ENCODE data around the gene ABCC8.

ABCC8 gene

DNA sequence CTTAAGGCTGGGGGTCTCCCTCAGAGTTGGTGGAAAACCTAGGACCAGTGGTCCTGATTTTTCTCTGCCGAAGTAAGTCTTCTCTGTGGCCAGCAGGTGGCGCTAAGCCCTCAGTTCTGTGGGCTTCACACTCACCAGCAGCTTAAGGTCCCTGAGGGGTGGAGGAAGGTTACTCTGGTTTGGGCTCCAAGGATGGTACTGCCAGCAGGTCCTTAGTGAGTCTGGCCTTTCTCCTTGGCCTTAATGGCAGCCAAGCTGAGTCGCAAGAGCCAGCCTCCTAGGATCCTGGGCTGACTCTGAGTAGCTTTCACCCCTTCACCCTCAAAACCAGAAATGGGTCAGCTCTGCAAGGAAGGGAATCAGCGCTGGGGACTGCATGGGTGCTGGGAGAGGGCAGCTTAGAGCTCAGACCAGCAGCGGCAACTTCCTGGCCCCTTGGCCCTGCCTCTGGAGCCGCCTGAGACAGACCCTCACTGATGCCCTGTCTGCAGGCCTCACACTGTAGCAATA, 92.6 kb downstream of the ABCC8 start:
- peak; percentile 78 for DNase-seq

DNA sequence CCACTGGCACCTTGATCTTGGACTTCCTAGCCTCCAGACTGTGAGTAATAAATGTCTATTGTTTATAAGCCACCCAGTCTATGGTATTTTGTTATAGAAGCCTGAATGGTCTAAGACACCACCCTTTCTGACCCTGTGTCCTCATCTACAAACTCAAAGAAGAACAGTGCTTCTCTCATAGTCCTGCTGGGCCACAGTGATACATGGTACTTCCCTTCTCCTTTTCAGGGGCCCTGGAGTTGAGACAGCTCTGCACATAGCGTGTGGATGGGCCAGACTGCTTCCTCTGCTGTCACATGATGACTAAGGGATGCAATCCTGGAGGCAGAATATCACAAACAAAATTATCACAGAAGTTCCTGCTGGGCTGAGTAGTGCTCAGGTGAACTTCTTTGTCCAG, 93.2 kb downstream of the ABCC8 start:
- DNase-seq, result no peak

DNA sequence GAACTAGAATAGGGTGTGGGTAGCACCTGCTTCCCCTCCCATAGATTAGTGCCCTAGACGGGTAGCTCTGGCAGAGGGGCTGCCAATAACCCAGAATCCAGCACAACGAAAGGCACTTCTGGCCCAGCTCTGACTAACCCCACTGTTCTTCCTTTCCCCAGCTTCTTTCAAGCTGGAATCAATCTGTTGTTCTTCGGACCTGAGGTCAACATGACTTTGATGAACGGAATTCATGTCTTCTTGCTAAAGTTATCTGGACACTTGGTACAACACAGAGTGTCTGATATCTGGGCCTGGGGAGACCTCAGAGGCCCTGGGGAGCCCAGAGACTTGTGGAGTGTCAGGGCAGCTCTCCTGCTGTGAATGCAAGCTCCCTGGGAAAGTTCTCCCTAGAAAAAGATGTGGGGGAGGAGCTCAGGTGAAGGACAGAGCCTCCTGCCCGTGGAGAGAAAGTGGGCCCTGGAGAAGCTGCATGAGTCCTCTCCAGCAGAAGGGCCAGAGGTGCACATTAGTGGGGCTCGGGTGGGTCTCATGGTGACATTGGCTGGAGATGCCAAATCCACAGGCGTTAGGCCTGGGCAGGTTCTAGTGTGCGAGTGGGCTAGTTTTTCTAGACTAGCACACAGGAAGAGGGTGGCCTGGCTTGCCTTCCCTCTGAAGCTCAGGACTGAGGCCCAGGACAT, 94.5 kb downstream of the ABCC8 start:
- DNase-seq, result no peak

DNA sequence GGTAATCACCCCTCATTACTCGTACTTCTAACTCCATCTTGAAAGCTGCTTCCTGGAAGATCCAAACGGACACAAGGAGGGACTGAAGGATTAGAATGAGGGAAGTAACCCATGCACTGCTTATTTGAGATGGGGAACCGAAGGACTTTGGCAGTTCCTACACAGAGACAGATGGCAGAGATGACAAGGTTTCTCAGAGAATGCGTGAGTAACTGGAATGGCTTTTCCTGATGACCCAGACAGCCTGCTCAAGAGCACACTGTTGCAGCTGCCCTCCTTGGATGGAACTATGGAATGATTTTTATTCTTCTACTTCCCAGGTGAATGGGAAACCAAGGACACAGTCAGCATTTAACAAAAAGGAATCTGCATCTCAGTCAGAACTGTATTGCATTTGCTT, 95.5 kb downstream of the ABCC8 start:
- no peak for DNase-seq

DNA sequence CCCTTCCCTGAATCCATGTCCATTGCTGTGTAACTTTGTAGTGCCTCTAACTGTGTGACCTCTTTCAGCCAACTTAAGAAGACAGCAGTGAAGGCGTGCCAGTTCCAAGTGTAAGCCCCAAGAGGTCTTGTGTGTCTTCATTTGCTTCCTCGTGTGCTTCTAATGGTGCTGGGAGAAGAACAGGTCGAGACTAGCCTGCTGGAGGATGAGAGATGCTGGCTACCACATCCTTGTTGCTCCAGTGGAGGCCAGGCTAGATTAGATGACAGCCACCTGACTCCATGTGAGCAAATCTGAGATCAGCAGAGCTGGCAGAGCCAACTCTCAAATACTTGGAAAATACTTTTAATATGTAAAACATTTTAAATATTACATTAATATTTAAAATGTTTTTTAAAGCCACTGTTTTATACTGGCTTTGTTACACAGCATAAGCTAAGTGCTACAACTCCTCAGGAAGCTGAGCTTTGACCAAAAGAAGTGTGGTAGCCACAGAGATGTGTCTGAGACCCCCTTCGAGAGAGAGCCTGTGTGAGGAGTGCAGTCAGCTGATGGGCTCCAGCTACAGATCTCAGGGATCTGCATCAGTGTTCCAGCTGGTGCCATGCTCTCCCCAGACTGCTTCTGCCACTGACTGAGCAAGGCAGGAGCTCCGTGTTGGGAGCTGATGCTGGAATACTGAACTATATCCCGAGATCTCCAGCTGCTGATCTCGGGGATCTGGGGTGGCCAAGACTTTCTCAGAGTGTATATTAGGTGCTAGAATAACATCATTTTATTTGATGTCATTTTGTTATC, 97.1 kb downstream of the ABCC8 start:
- DNase-seq, result no peak

DNA sequence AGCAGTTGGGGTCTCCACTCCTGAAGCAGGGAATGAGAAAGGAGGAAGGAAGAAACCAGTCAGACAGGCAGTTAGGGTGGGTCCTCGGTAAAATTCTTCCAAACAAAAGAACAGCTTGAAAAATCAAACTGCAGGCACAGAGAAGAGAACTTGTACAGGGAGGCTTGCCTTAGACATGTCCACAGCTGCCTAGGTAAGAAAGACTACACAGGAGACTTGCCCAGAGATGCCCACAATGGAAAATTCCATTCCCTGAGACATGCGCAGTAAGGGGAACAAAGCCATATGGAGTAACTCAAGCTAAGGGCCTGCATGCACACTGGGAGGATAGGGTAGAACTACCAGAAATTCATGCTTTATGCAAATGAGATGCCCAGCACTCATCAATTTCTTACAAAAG, 98.0 kb downstream of the ABCC8 start:
- no peak for DNase-seq

DNA sequence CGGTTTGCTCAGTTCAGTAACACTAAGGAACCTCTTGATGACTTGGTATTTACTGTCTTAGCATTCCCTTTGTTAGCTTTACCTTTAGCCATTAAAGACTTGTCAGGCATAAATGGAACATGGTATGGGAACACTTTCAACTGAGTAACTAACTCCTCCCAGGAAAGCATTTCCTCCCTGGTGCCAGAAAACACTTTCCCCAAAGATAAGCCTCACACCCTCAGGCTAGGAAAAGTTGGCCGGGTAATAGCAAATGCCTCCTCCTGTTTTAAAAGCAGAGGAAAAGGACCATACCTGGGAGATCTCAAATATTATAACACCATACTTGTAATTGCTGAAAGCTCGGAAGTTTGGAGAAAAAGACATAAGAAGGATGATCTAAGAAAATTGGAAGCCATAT, 100.2 kb downstream of the ABCC8 start:
- DNase-seq, result no peak

DNA sequence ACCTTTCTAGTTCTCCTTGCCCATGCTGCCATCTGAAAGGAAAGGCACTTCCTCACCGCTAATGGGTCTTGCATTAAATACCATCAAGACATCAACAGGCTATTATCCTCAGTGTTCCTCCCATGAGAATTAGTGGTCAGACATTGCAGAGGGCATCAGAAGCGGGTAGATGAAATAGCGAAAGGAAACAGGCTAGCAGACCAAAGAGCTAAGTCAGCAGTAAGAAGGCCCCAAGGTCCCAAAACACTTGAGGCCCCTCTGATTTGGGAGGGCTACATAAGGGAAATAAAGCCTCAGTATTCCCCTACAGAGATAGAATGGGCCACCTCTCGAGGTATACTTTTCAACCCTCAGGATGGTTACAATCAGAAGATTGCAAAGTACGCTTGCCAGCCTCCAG, 101.1 kb downstream of the ABCC8 start:
- DNase-seq, result no peak

DNA sequence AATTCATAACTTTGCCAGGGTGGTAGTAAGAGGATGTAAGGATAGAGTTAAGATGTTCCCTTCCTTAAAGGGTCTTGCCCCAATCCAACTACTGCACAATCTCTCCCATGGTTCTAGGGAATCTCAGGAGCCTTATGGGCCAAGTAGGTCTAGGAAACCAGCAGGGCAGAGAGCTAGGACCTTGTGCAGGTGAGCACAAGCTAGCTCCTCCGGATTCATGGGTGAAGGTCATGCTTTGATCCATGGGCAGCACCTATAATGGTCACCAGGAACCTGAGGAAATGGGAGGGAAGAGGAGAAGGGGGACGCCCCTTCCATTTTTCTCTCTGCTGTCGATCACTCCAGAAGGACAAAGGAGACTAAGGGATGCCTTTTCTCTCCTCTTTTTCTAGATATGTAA, 105.0 kb downstream of the ABCC8 start:
- DNase-seq, result no peak

DNA sequence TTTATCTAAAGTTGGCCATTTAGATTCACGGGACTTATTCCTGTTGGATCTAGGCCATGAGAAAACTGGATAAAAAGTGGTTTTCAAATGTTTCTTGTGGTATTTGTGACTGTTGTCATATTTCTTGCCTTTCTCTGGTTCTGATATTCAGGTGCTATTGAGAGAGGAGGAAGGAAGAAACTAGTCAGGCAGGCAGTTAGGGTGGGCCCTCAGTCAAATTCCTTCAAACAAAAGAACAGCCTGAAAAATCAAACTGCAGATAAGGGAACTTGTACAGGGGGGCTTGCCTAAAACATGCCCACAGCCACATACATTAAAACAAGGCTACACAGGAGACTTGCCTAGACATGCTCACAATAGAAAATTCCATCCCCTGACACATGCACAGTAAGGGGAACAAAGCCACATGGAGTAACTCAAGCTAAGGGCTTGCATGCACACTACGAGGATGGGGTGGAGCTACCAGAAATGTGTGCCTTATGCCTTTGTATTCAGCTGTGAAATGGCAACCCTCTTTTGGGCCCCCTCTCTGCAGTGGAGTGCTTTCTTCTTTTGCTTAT, 106.9 kb downstream of the ABCC8 start:
- no peak for DNase-seq

DNA sequence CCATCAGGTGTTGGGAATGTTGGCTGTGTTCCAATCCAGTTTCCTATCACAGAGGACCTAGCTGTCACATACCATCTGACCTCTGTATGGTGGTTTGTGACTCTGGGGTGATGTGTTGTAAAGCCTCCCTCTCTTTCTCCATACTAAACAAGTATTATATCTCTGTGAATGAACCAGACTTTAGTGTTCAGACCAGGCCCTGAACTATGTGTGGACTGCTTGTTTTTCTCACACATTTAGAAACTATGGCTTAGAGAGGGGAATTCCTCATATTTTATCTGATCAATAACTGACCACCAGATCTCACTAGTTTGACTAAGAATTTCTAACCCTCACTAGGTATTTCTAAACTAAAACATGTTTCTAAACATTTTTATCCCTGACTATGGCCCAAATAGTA, 107.6 kb downstream of the ABCC8 start:
- DNase-seq, result no peak

DNA sequence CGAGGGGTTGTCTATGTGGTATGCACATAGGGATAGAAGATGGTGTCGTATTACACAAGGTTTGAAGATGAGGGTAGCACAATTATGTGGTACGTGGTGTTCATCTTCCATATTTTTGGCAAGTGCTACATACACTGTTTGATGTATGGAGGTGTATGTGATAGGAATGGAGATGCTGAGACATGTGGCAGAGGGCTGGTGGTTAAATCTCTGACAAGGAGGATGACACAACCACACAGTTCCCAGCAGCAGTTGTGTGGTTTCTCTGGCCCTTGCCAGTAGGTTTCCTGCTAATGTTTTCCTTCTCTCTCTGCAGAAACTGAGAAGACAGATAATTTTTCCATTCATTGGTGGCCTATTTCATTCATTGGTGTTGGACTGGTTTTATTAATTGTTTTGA, 108.1 kb downstream of the ABCC8 start:
- no peak for DNase-seq

DNA sequence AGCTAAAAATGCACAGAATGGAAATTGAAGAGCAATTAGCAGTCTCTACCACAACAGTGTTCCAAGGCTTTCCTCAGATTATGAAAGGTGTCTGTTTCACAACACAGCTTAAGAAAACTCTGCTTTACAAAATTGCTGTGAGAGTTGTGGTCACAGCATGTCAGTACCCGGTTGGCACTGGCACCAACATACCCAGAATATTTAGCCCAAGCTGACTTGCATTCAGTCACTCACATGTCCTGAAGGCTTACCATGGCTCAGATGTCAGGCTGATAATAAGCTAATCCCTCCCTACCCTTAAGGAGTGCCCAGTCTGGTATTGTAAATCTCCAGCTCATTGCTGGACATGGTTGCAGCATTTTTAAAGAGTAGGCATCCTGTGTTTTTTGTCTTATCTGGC, 110.2 kb downstream of the ABCC8 start:
- DNase-seq, result no peak

DNA sequence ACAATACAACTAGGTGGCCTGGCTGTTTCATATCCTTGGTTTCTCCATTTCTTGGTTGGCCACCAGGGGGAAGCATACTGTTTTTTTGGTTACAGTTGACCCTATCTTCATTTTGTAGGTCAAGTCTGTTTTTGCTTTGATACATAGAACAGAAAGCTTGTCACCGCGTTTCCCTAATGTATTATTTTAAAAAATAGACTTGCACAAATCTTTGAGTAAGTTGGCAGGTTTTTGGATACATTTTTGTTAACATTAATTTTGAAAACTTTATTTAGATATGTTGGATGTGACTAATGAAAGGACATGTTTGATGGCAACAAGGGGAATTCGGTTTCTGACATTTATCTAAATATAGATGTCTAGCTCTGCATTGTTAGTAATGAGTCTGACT, 122.0 kb downstream of the ABCC8 start:
- DNase-seq, result no peak

DNA sequence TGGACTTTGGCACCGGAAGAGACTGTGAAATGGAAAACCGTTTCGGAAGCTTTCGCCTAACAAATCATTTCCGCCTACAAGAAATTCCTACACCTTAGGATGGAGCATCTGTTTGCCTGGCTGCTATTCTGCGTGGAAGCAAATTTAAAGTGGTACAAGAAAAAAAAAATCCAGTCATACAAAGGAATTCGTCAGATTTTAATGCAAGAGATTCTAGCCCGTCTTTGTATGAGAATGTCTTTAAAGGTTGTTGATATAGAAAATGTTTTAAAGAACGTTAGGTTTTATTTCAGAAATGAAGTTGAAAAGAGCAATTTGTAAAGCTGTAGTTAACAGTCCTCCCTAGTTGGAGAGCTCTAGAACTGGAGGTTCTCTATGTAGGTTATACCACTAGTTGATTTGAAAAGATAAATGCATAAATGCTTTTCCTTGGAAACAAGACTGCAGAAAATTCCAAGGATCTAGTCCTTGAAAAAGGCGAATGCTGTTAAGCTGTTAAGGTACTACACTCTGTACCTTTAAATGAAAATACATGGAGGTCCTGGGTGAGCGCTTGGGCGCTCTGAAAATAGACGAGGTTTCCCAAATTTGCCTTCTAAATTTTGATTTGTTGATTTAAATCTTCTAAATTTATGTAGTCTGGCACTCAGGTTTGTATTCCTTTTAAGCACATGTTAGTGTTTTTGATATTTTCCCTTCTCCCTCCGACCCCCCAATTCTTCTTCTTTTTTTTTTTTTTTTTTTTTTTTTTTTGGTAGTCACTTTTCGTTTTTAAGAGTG, 122.6 kb downstream of the ABCC8 start:
- DNase-seq, result no peak

DNA sequence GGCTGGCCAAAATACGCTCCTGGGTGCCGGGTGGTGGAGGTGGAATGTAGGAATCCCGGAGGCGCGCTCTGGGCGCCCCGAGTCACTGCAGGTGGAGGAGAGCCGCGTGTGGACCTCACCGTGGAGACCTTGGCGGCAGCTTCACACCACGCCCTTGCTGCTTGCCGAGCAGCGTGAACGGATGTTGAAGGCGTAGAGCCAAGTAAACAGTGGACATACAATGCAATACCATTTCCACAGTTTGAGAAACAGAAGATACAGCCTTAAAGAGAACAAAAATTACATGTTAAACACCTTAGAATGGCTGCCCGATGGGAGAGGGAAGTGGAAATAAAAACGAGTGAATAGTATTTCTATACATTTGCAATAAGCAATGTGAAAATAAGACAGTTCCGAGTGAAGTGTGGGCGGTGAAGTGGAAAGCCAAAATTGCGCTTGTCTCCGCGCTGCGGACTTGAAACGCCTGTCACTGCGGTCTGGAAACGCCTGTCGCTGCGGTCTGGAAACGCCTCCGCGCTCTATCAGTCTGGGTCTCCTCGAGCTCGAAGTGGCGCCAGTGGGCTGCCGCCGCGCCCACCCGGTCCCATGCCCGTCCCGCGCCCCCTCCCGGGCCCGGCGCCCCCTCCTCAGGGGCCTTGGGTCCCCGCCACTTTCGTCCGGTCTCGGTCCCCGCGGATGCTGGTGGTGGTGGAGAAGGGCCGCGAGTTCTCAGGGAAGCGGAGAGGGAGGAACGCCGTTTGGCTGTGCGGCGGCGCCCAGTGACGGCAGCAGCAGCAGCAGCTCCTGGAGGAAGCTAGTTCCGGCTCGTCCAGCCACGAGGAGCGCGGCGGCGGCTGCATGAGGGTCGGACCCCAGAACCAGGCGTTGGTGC, 123.5 kb downstream of the ABCC8 start:
- peak; percentile 66 for DNase-seq

DNA sequence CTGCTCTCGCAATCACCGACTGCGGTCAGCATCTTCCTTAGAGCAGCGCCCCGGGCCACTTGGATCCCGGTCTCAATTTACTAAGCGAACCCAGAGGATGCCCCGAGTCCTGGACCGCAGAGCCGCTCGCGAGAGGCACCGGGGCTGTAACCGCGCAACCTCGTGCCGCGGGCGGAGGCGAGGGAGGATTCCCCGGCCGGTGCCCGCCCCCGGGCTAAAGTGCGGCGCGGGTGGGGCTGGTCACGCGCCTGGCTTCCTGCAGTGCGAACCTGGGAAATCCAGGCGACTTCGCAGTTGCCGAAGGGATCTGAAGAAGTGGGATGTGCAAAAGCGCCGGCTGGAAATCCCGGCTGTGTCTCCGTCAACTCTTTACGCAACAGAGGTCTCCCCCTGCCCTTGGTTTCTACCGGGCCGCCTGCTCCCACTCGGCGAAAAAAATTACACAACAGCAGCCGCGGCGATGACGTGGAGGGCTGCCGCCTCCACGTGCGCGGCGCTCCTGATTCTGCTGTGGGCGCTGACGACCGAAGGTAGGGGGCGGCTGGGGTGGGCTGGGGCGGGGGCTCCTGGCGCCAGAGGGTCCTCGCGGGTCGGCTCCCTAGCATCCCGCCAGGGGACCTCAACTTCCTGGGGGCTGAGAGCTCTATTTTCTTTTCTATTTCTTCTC, 125.0 kb downstream of the ABCC8 start, which contains the start of gene NCR3LG1:
Gene NCR3LG1 (plus strand): TSS at position 291 of the 667 bp plus-strand sequence. CDS start 170 bp downstream, at position 461.
- peak; percentile 73 for DNase-seq

DNA sequence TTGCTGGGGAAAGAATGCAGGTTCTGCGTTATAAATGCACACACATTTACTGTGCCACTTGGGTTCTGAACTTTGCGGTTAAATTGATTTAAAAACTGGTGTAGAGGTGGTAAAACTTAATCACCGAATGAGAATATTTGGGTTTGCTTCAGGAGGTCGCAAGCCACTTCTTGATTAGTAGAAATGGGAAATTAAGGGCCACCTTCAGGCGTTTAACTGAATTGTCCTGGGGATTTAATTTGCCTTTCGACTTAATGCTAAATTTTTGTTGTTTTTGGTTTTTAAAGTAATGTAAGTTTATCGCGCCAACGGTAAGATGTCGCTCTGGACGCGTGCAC, 125.5 kb downstream of the ABCC8 start:
- DNase-seq, result no peak

DNA sequence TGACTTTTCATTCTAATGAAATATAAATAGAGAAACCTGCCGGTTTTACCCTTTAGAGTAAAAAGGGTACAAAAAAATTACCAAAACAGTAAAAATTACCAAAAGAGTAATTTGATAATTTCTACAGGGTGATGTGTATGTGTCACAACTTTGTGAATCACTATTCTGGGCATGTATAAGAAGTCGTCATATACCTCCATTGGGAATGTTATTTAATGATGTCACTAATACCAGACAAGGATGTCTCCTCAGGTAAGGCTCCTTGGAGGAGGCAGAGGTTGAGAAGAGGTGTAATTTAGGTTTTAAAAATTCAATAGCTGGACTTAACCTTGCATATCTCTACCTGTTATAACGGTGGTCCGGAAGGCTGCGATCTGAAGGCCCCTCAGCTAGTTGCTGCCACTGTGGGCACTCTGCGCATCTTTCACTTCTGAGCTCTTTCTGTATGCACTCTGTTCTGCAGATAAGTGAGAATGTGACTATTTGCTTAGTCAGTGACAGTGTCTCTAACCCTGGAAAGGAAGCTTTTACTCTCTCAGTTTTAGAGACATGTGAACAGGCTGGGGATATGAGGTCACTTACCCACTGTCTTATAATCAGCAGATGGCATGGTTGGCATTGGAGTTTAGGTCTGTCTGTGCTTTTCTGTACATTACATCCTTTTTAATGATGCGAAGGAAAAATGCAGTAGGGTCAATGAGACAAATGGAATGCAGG, 126.0 kb downstream of the ABCC8 start:
- DNase-seq, result no peak

DNA sequence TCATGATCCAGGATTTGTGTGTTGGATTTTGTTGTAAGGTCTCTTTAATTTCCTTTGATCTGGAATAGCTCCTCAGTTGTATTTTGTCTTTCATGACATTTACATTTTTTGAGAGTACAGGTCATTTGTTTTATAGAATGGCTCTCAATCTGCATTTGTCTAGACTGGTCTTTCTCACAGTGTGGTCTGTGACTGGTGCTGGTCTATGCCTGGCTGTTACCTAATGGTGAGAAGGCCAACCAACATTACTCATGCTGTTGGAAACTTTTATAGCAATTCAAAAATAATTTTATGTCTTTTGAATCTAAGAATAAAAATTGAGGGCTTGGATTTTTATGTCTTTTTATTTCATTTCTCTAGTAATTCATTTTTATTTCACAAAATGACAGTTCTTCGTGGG, 129.0 kb downstream of the ABCC8 start:
- DNase-seq, result no peak

DNA sequence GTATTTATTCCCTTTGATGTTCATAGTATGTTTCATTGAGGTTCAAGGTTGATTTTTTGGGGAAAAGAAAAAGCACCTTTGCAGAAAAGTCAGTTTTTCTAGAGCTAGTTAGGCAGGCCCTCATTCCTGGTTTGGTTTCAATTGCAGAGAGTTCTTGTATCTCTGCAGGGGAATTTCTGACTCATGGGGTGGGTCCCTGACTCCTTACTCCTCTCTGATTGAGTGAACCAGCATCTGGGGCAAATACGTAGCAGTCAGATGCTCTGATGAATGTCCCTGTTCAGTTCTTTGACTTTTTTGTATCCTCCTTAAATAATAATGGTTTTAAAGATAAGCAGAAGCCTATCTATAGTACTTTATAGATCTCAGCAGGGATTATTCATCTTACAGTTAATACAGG, 132.7 kb downstream of the ABCC8 start:
- no peak for DNase-seq
